MM.1S (cell line): ENCODE data around the gene SYNE1.

Experiments
- CTCF ChIP-seq: fragments of 300-600 bp; sonication (generic); IDR thresholded peaks from 2 replicates; pipeline ENCODE4 v1.5.1; 2016; ENCODE audit warnings: antibody characterized with exemption, low read length, mixed read lengths
- EZH2 ChIP-seq: fragments of 300-600 bp; sonication (generic); optimal IDR thresholded peaks from 2 replicates; pipeline ENCODE3; 2017; ENCODE audit warnings: low read depth, mild to moderate bottlenecking, antibody characterized with exemption, low read length, mixed read lengths

DNA sequence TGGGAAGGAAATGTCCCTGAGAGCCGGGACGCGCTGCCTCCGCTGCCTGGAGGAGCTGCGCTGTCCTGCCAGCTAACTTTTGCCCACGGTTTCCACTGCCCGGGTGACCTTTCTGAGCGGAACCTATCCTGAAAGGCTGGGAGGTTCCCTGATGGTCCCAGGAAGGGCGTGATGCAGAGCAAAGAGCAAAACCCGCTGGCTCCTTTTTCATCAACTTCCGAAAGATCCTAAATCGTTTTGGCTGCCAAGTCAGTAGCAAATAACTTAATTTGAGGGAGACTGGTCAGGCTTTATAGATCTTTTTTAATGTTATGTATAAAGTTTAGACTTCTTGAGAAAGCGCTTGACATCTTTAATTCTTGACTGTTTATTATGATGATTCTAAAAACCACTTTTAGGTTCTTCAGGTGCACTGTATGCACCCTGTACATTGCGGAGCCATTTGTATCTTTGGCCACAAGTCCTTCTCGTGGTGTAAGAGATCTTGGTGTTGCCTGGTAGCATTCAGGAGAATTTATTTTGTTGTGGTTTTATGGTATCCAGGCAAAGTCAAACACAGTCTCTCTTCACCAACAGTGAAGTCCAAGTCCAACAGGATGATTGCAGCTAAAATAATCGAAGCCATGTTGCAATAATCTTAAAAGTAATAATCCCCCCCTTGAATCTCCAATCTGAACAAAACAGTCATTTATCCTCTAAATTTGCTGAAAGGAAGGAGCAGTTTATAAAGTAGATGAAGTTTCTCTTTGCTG lies at the start of gene SYNE1:
- no peak for TF ChIP-seq CTCF
- TF ChIP-seq EZH2 = no peak
